ENCODE data around the gene FAM227B. TPM values are rescaled to one million over a fixed set of nuclear protein-coding genes. Genes with fewer than 3 reads are reported as not detected.

Gene FAM227B
- polyA plus RNA-seq, 1 experiment, result 6.1 TPM

DNA sequence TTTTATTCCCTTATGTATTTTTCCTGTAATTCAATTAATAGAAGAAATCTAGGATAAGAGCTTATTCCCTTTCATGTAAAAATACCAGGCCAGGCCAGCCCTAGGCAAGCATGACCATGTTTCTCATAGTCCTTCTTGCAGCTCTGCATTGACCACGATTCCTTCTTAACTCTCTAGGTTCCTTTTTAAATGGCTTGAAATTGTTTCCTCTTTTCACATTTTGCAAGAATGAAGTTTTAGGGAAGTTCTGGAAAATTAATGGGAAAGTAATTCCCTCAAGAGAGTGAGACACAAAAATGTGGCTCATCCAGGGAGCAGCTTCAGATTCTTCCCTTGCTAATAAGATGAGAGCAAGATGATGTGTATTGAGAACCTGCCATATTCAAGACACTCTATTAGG lies 314.1 kb downstream of the FAM227B start:
- H3K9me3 ChIP-seq (ENCODE audit: control insufficient read depth, insufficient read depth, low read length), result no peaks in the 10 kb centered on the region
- H3K4me3 ChIP-seq (ENCODE audit: low read depth, low read length), result no peak overlapping the region
- ChIA-PET POLR2A (interaction anchor here (0.7 kb wide), 1 partner anchor 819 kb away, joined by 3 read pairs; no protein-coding TSS in a partner anchor), CTCF (no interaction called here)
- TF ChIP-seq, protein P1, sequence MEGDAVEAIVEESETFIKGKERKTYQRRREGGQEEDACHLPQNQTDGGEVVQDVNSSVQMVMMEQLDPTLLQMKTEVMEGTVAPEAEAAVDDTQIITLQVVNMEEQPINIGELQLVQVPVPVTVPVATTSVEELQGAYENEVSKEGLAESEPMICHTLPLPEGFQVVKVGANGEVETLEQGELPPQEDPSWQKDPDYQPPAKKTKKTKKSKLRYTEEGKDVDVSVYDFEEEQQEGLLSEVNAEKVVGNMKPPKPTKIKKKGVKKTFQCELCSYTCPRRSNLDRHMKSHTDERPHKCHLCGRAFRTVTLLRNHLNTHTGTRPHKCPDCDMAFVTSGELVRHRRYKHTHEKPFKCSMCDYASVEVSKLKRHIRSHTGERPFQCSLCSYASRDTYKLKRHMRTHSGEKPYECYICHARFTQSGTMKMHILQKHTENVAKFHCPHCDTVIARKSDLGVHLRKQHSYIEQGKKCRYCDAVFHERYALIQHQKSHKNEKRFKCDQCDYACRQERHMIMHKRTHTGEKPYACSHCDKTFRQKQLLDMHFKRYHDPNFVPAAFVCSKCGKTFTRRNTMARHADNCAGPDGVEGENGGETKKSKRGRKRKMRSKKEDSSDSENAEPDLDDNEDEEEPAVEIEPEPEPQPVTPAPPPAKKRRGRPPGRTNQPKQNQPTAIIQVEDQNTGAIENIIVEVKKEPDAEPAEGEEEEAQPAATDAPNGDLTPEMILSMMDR (IDR thresholded peaks at IDR 0.05; ENCODE audit: low read depth, low read length), result no peak
- DNase-seq (ENCODE audit: low read depth, low spot score), result no peak
- H3K27me3 ChIP-seq (ENCODE audit: control insufficient read depth, insufficient read depth, low read length), result no peaks in the 10 kb centered on the region
- H3K27ac ChIP-seq (ENCODE audit: low read depth, low read length), result no peak overlapping the region

- POLR2A ChIA-PET, result no interaction called here
- Histone ChIP-seq H3K4me3 (ENCODE audit: low read depth, low read length) (no peak overlapping the region), H3K9me3 (ENCODE audit: control insufficient read depth, insufficient read depth, low read length) (no peaks in the 10 kb centered on the region), H3K27ac (ENCODE audit: low read depth, low read length) (no peak overlapping the region), H3K27me3 (ENCODE audit: control insufficient read depth, insufficient read depth, low read length) (no peaks in the 10 kb centered on the region)
- DNase-seq (ENCODE audit: low read depth, low spot score), result no peak
- TF ChIP-seq, protein P1 (IDR thresholded peaks at IDR 0.05; ENCODE audit: low read depth, low read length), result no peak
- CTCF ChIA-PET, result no interaction called here
Measured at GRCh38 chr15:49303003-49303402, 317.6 kb downstream of the FAM227B start.

DNA sequence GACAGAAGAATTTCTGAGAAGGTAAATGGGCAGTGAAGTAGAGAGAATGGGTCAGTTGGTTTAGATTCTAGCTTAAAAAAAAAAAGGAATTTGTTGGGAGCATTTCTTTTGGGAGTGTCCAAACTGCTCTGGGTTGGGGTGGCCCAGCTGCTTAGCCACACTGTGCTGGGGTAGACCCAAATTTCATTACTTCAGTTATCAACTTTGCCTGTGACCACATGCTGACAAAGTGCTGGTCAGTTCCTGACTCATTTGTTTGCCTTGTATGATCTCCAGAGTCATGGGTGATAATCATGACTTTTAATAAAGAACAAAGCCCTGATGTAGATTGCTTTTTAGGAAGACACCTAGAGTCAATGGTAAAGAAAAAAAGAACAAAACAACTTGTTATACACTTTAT lies 319.1 kb downstream of the FAM227B start:
- H3K9me3 ChIP-seq (ENCODE audit: control insufficient read depth, insufficient read depth, low read length), result no peaks in the 10 kb centered on the region
- DNase-seq (ENCODE audit: low read depth, low spot score), result no peak
- H3K27me3 ChIP-seq (ENCODE audit: control insufficient read depth, insufficient read depth, low read length), result no peaks in the 10 kb centered on the region
- ChIA-PET POLR2A (no interaction called here), CTCF (no interaction called here)
- no peak overlapping the region for H3K27ac ChIP-seq (ENCODE audit: low read depth, low read length)
- TF ChIP-seq, protein P1 (IDR thresholded peaks at IDR 0.05; ENCODE audit: low read depth, low read length), result no peak
- H3K4me3 ChIP-seq (ENCODE audit: low read depth, low read length), result no peak overlapping the region

DNA sequence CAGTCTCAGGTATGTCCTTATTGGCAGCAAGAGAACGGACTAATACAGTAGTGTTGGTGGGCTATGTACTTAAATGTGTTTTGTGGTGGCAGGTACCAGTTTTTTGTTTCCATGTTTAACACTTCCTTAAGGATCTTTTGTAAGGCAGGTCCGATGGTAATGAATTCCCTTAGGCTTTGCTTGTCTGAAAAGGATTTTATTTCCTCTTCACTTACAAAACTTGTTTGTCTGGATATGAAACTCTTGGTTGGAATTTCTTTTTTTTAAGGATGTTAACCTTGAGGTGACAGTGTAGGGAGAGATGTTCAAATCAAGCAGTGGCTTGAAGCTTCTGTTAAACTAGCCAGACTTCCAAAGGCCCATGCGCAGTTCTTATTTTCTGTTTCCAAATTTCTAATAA lies 319.8 kb downstream of the FAM227B start:
- H3K27ac ChIP-seq (ENCODE audit: low read depth, low read length), result no peak overlapping the region
- no peak for DNase-seq (ENCODE audit: low read depth, low spot score)
- TF ChIP-seq, protein P1 (IDR thresholded peaks at IDR 0.05; ENCODE audit: low read depth, low read length), result no peak
- no peaks in the 10 kb centered on the region for H3K9me3 ChIP-seq (ENCODE audit: control insufficient read depth, insufficient read depth, low read length)
- POLR2A ChIA-PET, result no interaction called here
- CTCF ChIA-PET, result no interaction called here
- no peaks in the 10 kb centered on the region for H3K27me3 ChIP-seq (ENCODE audit: control insufficient read depth, insufficient read depth, low read length)
- H3K4me3 ChIP-seq (ENCODE audit: low read depth, low read length), result no peak overlapping the region

- TF ChIP-seq, protein P1 (IDR thresholded peaks at IDR 0.05; ENCODE audit: low read depth, low read length), result no peak
- ChIA-PET POLR2A (no interaction called here), CTCF (no interaction called here)
- Histone ChIP-seq H3K27ac (ENCODE audit: low read depth, low read length) (no peak overlapping the region), H3K27me3 (ENCODE audit: control insufficient read depth, insufficient read depth, low read length) (no peaks in the 10 kb centered on the region), H3K4me3 (ENCODE audit: low read depth, low read length) (no peak overlapping the region), H3K9me3 (ENCODE audit: control insufficient read depth, insufficient read depth, low read length) (no peaks in the 10 kb centered on the region)
- DNase-seq (ENCODE audit: low read depth, low spot score), result no peak
Measured at GRCh38 chr15:49297584-49297983, 323.0 kb downstream of the FAM227B start.
